ENCODE measurements around the gene SPHK2. TPM values are rescaled to one million over a fixed set of nuclear protein-coding genes. Genes with fewer than 3 reads are reported as not detected.

Gene SPHK2
- total and polyA plus RNA-seq, 2 of the 8 experiments (the other 6 are each of a cell fraction or from before 2014, with no cell fraction given): 43.9 to 60.9 TPM

GRCh38 chr19:48671446-48671995, 52.2 kb downstream of the SPHK2 start:
- DNase-seq (ENCODE audit: low read depth in 1 of 2, low spot score in 2 of 2): no peak
- H2BK12ac ChIP-seq (ENCODE audit: low read depth, low read length): no peak overlapping the region
- no peak overlapping the region for H2BK20ac ChIP-seq (ENCODE audit: low read length)
- no peaks in the 10 kb centered on the region; a peak in 1 of 4 replicates for H3K79me2 ChIP-seq (ENCODE audit: control insufficient read depth in 1 of 2, insufficient read depth in 2 of 2, low read length in 2 of 2)
- H3K23me2 ChIP-seq (ENCODE audit: low read depth, low read length): peaks cover 24% of the 10 kb centered on the region; the same call in 1 of the 2 replicates
- no peak overlapping the region for H2BK120ac ChIP-seq (replicated peaks; ENCODE audit: low read depth, low read length)
- no peak overlapping the region for H3K18ac ChIP-seq (ENCODE audit: extremely low read depth, low read length)
- peaks cover 0 to 3% of the 10 kb centered on the region in 2 experiments; a peak in 1 of 4 replicates for H3K9me3 ChIP-seq (ENCODE audit: insufficient read depth in 2 of 2, low read depth in 1 of 2, low read length in 1 of 2)
- H2AK5ac ChIP-seq (ENCODE audit: low read depth, low read length): no peak overlapping the region
- peaks cover 0 to 4% of the 10 kb centered on the region in 2 experiments for H4K20me1 ChIP-seq (replicated peaks in 1 of 2; ENCODE audit: control insufficient read depth in 1 of 2, insufficient read depth in 2 of 2, low read length in 2 of 2)
- H2BK5ac ChIP-seq (ENCODE audit: low read depth, low read length): no peak overlapping the region
- H4K5ac ChIP-seq (ENCODE audit: insufficient read length, low read depth, low read length): no peak overlapping the region
- CTCF ChIA-PET (ENCODE audit: partially characterized antibody): interaction anchor here (0.9 to 1.5 kb wide), 5 partner anchors 9 to 124 kb away, joined by 3 to 4 read pairs (median 3); no protein-coding TSS in a partner anchor
- no peak overlapping the region for H3K4ac ChIP-seq (replicated peaks; ENCODE audit: insufficient read length, low read depth, low read length)
- H3K14ac ChIP-seq (ENCODE audit: insufficient read length): no peak overlapping the region
- no peak for FAIRE-seq
- no peak overlapping the region for H3K56ac ChIP-seq (replicated peaks; ENCODE audit: insufficient read length, low read depth, low read length)
- peaks cover 0 to 5% (median 3%) of the 10 kb centered on the region in 4 experiments; a peak in 2 of 7 replicates for H3K27me3 ChIP-seq (replicated peaks in 1 of 4; ENCODE audit: control insufficient read depth in 3 of 4, extremely low read depth in 1 of 4, insufficient read depth in 3 of 4, low read length in 3 of 4)
- no peak overlapping the region for H4K8ac ChIP-seq (ENCODE audit: extremely low read depth, insufficient read depth, low read length)
- no peak overlapping the region for H3K23ac ChIP-seq (ENCODE audit: insufficient read length)
- H3K4me1 ChIP-seq (replicated peaks in 1 of 4; ENCODE audit: control insufficient read depth in 3 of 4, insufficient read depth in 4 of 4, low read length in 3 of 4): peaks cover 2 to 23% (median 19%) of the 10 kb centered on the region in 4 experiments
- H2BK15ac ChIP-seq (ENCODE audit: low read length): 0 out of 2 replicates have a peak overlapping the region, but pooled peaks have one; percentile 46
- H4K91ac ChIP-seq (replicated peaks; ENCODE audit: insufficient read length, low read length): no peak overlapping the region
- POLR2A ChIA-PET (ENCODE audit: partially characterized antibody): interaction anchor here (1.4 kb wide), 1 partner anchor 26 kb away, joined by 5 read pairs; the partner anchor contains the start of gene CA11
- H3K9ac ChIP-seq (replicated peaks in 1 of 4; ENCODE audit: extremely low read depth in 1 of 4, low read depth in 3 of 4, low read length in 3 of 4): no peak overlapping the region
- no peak overlapping the region for H3K27ac ChIP-seq (ENCODE audit: low read depth, low read length)
- H3K4me3 ChIP-seq (ENCODE audit: extremely low read depth in 1 of 4, insufficient read depth in 2 of 4, low read depth in 3 of 4, low read length in 4 of 4): no peak overlapping the region
- H2AFZ ChIP-seq (ENCODE audit: low read length): no peak overlapping the region
- H3K79me1 ChIP-seq (ENCODE audit: low read depth, low read length): no peaks in the 10 kb centered on the region
- 93% methylated on average over 4 of the region's 10 CpGs; no CpG with 5 or more reads in 1 of the 2 experiments for WGBS, 2 experiments (ENCODE audit: extremely low coverage in 1 of 2, insufficient coverage in 1 of 2, insufficient read length in 1 of 2, insufficient replicate concordance in 2 of 2, low coverage in 1 of 2, low lambda C conversion rate in 2 of 2, missing lambda C conversion rate in 1 of 2)
- H3K36me3 ChIP-seq (ENCODE audit: control insufficient read depth in 2 of 4, insufficient read depth in 4 of 4, low read length in 3 of 4): no peaks in the 10 kb centered on the region
- no peak overlapping the region for H3K4me2 ChIP-seq (ENCODE audit: insufficient read depth in 1 of 2, low read depth in 2 of 2, low read length in 2 of 2)
- no peak for TF ChIP-seq FOSL1 (IDR thresholded peaks at IDR 0.05; ENCODE audit: insufficient read depth, low read depth, low read length)
- TF ChIP-seq NRF1 (IDR thresholded peaks at IDR 0.05; ENCODE audit: low read depth, low read length): no peak
- TF ChIP-seq KDM4A (IDR thresholded peaks at IDR 0.05; ENCODE audit: low read depth, low read length, severe bottlenecking): no peak
- no peak for TF ChIP-seq CHD1 (IDR thresholded peaks at IDR 0.05; ENCODE audit: low read depth, low read length)
- no peak for TF ChIP-seq POLR2AphosphoS5 (IDR thresholded peaks at IDR 0.05; ENCODE audit: low read depth, low read length)
- TF ChIP-seq SIN3A (conservative IDR thresholded peaks at IDR 0.05 in 1 of 2, IDR thresholded peaks at IDR 0.05 in 1 of 2; ENCODE audit: low read depth in 1 of 2, low read length in 2 of 2): no peak
- TF ChIP-seq ZNF274 (IDR thresholded peaks at IDR 0.05; ENCODE audit: borderline replicate concordance, extremely low read depth, low read length): no peak
- no peak for TF ChIP-seq JUND (IDR thresholded peaks at IDR 0.05; ENCODE audit: low read length)
- no peak for TF ChIP-seq TEAD4 (IDR thresholded peaks at IDR 0.05; ENCODE audit: low read depth, low read length)
- no peak for TF ChIP-seq BACH1 (IDR thresholded peaks at IDR 0.05; ENCODE audit: low read length)
- TF ChIP-seq PHF8 (conservative IDR thresholded peaks at IDR 0.05; ENCODE audit: low read depth, low read length): no peak
- no peak for TF ChIP-seq EZH2 (IDR thresholded peaks at IDR 0.05; ENCODE audit: low read depth, low read length, severe bottlenecking)
- TF ChIP-seq TAF1 (IDR thresholded peaks at IDR 0.05; ENCODE audit: low read depth, low read length): no peak
- no peak for TF ChIP-seq BCL11A (IDR thresholded peaks at IDR 0.05; ENCODE audit: low read depth in 2 of 2, low read length in 2 of 2)

Data from H1 (cell line).